Measurements from ENCODE around the gene SLC9C2.

SLC9C2 gene

GRCh38 chr1:173485401-173485800 is 117.5 kb downstream of the SLC9C2 start:
- Histone ChIP-seq H3K36me3 (ENCODE audit: control insufficient read depth, insufficient read depth, low read length) (peaks cover 89% of the 10 kb centered on the region), H3K9me3 (ENCODE audit: control insufficient read depth, insufficient read depth, low read length) (no peaks in the 10 kb centered on the region), H3K27me3 (ENCODE audit: control insufficient read depth, insufficient read depth, low read length) (no peaks in the 10 kb centered on the region), H3K9ac (ENCODE audit: low read depth, low read length) (no peak overlapping the region), H3K4me3 (ENCODE audit: low read depth, low read length) (no peak overlapping the region), H3K4me1 (ENCODE audit: control insufficient read depth, insufficient read depth, low read length) (peaks cover 6% of the 10 kb centered on the region; the same call in 1 of the 2 replicates), H3K27ac (ENCODE audit: low read depth, low read length) (no peak overlapping the region)

- H3K27me3 ChIP-seq (ENCODE audit: control insufficient read depth, insufficient read depth, low read length): no peaks in the 10 kb centered on the region
- H3K4me3 ChIP-seq (ENCODE audit: low read depth, low read length): no peak overlapping the region
- no peaks in the 10 kb centered on the region for H3K9me3 ChIP-seq (ENCODE audit: control insufficient read depth, insufficient read depth, low read length)
- peaks cover 99% of the 10 kb centered on the region for H3K36me3 ChIP-seq (ENCODE audit: control insufficient read depth, insufficient read depth, low read length)
- H3K4me1 ChIP-seq (ENCODE audit: control insufficient read depth, insufficient read depth, low read length): peaks cover 17% of the 10 kb centered on the region; the same call in 1 of the 2 replicates
- H3K27ac ChIP-seq (ENCODE audit: low read depth, low read length): no peak overlapping the region
- H3K9ac ChIP-seq (ENCODE audit: low read depth, low read length): no peak overlapping the region
Measured at GRCh38 chr1:173484276-173484675, 118.6 kb downstream of the SLC9C2 start.

- no peak overlapping the region for H3K27ac ChIP-seq (ENCODE audit: low read depth, low read length)
- no peak overlapping the region for H3K9ac ChIP-seq (ENCODE audit: low read depth, low read length)
- H3K36me3 ChIP-seq (ENCODE audit: control insufficient read depth, insufficient read depth, low read length): peaks cover 90% of the 10 kb centered on the region
- no peak overlapping the region for H3K4me3 ChIP-seq (ENCODE audit: low read depth, low read length)
- no peaks in the 10 kb centered on the region for H3K9me3 ChIP-seq (ENCODE audit: control insufficient read depth, insufficient read depth, low read length)
- peaks cover 19% of the 10 kb centered on the region for H3K4me1 ChIP-seq (ENCODE audit: control insufficient read depth, insufficient read depth, low read length)
- H3K27me3 ChIP-seq (ENCODE audit: control insufficient read depth, insufficient read depth, low read length): no peaks in the 10 kb centered on the region
Measured at GRCh38 chr1:173482683-173483082, 120.2 kb downstream of the SLC9C2 start.

- Histone ChIP-seq H3K9me3 (ENCODE audit: control insufficient read depth, insufficient read depth, low read length) (no peaks in the 10 kb centered on the region), H3K9ac (ENCODE audit: low read depth, low read length) (no peak overlapping the region)
Measured at GRCh38 chr1:173481195-173481772, 121.6 kb downstream of the SLC9C2 start.

GRCh38 chr1:173479649-173480048 is 123.2 kb downstream of the SLC9C2 start:
- H3K4me3 ChIP-seq (ENCODE audit: low read depth, low read length): peak overlapping the region; percentile 88

More at GRCh38 chr1:173481195-173481772, 121.6 kb downstream of the SLC9C2 start:
- Histone ChIP-seq H3K4me3 (ENCODE audit: low read depth, low read length) (no peak overlapping the region), H3K27ac (ENCODE audit: low read depth, low read length) (no peak overlapping the region), H3K4me1 (ENCODE audit: control insufficient read depth, insufficient read depth, low read length) (peaks cover 19% of the 10 kb centered on the region), H3K27me3 (ENCODE audit: control insufficient read depth, insufficient read depth, low read length) (no peaks in the 10 kb centered on the region), H3K36me3 (ENCODE audit: control insufficient read depth, insufficient read depth, low read length) (peaks cover 76% of the 10 kb centered on the region)

GRCh38 chr1:173478094-173478674 is 124.7 kb downstream of the SLC9C2 start:
- Histone ChIP-seq H3K36me3 (ENCODE audit: control insufficient read depth, insufficient read depth, low read length) (peaks cover 48% of the 10 kb centered on the region), H3K27ac (ENCODE audit: low read depth, low read length) (peak overlapping the region; percentile 87), H3K9ac (ENCODE audit: low read depth, low read length) (peak overlapping the region; percentile 91), H3K4me3 (ENCODE audit: low read depth, low read length) (peak overlapping the region; percentile 88), H3K9me3 (ENCODE audit: control insufficient read depth, insufficient read depth, low read length) (no peaks in the 10 kb centered on the region), H3K4me1 (ENCODE audit: control insufficient read depth, insufficient read depth, low read length) (peaks cover 29% of the 10 kb centered on the region), H3K27me3 (ENCODE audit: control insufficient read depth, insufficient read depth, low read length) (no peaks in the 10 kb centered on the region)

More at GRCh38 chr1:173479649-173480048, 123.2 kb downstream of the SLC9C2 start:
- no peaks in the 10 kb centered on the region for H3K27me3 ChIP-seq (ENCODE audit: control insufficient read depth, insufficient read depth, low read length)
- H3K9me3 ChIP-seq (ENCODE audit: control insufficient read depth, insufficient read depth, low read length): no peaks in the 10 kb centered on the region
- no peak overlapping the region for H3K27ac ChIP-seq (ENCODE audit: low read depth, low read length)
- H3K9ac ChIP-seq (ENCODE audit: low read depth, low read length): no peak overlapping the region; the same call in 1 of the 2 replicates
- peaks cover 29% of the 10 kb centered on the region for H3K4me1 ChIP-seq (ENCODE audit: control insufficient read depth, insufficient read depth, low read length)
- peaks cover 60% of the 10 kb centered on the region for H3K36me3 ChIP-seq (ENCODE audit: control insufficient read depth, insufficient read depth, low read length)

GRCh38 chr1:173477286-173478093 is 125.4 kb downstream of the SLC9C2 start, which contains the start of gene PRDX6:
Gene PRDX6 (plus strand): TSS chr1:173477335. CDS start chr1:173477398, 63 bp downstream.
- Histone ChIP-seq H3K36me3 (ENCODE audit: control insufficient read depth, insufficient read depth, low read length) (peaks cover 43% of the 10 kb centered on the region), H3K4me3 (ENCODE audit: low read depth, low read length) (peak within 1 kb of the TSS; percentile 88), H3K27me3 (ENCODE audit: control insufficient read depth, insufficient read depth, low read length) (no peaks in the 10 kb centered on the region), H3K4me1 (ENCODE audit: control insufficient read depth, insufficient read depth, low read length) (peaks cover 29% of the 10 kb centered on the region), H3K27ac (ENCODE audit: low read depth, low read length) (peak within 1 kb of the TSS; percentile 87), H3K9me3 (ENCODE audit: control insufficient read depth, insufficient read depth, low read length) (0 out of 2 replicates have a peak, but pooled peaks cover under 1% of the 10 kb centered on the region), H3K9ac (ENCODE audit: low read depth, low read length) (peak within 1 kb of the TSS; percentile 91)

GRCh38 chr1:173476665-173477285 is 126.1 kb downstream of the SLC9C2 start:
- H3K9me3 ChIP-seq (ENCODE audit: control insufficient read depth, insufficient read depth, low read length): peaks cover 7% of the 10 kb centered on the region
- peak overlapping the region; percentile 76 for H3K9ac ChIP-seq (ENCODE audit: low read depth, low read length)
- peaks cover 29% of the 10 kb centered on the region for H3K4me1 ChIP-seq (ENCODE audit: control insufficient read depth, insufficient read depth, low read length)
- H3K36me3 ChIP-seq (ENCODE audit: control insufficient read depth, insufficient read depth, low read length): peaks cover 43% of the 10 kb centered on the region
- peak overlapping the region; percentile 88 for H3K4me3 ChIP-seq (ENCODE audit: low read depth, low read length)
- H3K27ac ChIP-seq (ENCODE audit: low read depth, low read length): peak overlapping the region; percentile 79
- H3K27me3 ChIP-seq (ENCODE audit: control insufficient read depth, insufficient read depth, low read length): no peaks in the 10 kb centered on the region

GRCh38 chr1:173476197-173476664 is 126.6 kb downstream of the SLC9C2 start:
- peaks cover 29% of the 10 kb centered on the region for H3K4me1 ChIP-seq (ENCODE audit: control insufficient read depth, insufficient read depth, low read length)
- peak overlapping the region; percentile 79 for H3K27ac ChIP-seq (ENCODE audit: low read depth, low read length)
- no peaks in the 10 kb centered on the region for H3K27me3 ChIP-seq (ENCODE audit: control insufficient read depth, insufficient read depth, low read length)
- H3K4me3 ChIP-seq (ENCODE audit: low read depth, low read length): peak overlapping the region; percentile 88
- peaks cover 13% of the 10 kb centered on the region for H3K9me3 ChIP-seq (ENCODE audit: control insufficient read depth, insufficient read depth, low read length)
- H3K9ac ChIP-seq (ENCODE audit: low read depth, low read length): peak overlapping the region; percentile 76
- H3K36me3 ChIP-seq (ENCODE audit: control insufficient read depth, insufficient read depth, low read length): peaks cover 39% of the 10 kb centered on the region

- H3K4me3 ChIP-seq (ENCODE audit: low read depth, low read length): peak overlapping the region; percentile 88
- H3K36me3 ChIP-seq (ENCODE audit: control insufficient read depth, insufficient read depth, low read length): peaks cover 34% of the 10 kb centered on the region
- H3K9ac ChIP-seq (ENCODE audit: low read depth, low read length): no peak overlapping the region
- no peaks in the 10 kb centered on the region for H3K27me3 ChIP-seq (ENCODE audit: control insufficient read depth, insufficient read depth, low read length)
- peaks cover 29% of the 10 kb centered on the region for H3K4me1 ChIP-seq (ENCODE audit: control insufficient read depth, insufficient read depth, low read length)
- H3K27ac ChIP-seq (ENCODE audit: low read depth, low read length): peak overlapping the region; percentile 79
- peaks cover 18% of the 10 kb centered on the region for H3K9me3 ChIP-seq (ENCODE audit: control insufficient read depth, insufficient read depth, low read length)
Measured at GRCh38 chr1:173475564-173476196, 127.2 kb downstream of the SLC9C2 start.
